NCI-H1436 (cell line): ENCODE results near the gene KCTD5.
A peak's percentile ranks its signal among the peaks of the same experiment; 100 is the strongest.
"Not testable (repeated sequence)": the region's sequence is repeated elsewhere in the genome, so short reads cannot be mapped to it uniquely, and the experiment has no call there.

Experiments used
- DNase-seq: peaks from one replicate; lab custom pipeline; 2025; lab: John Stamatoyannopoulos, UW

Gene KCTD5

GRCh38 chr16:2673066-2673999, 9.0 kb upstream of the KCTD5 start:
- DNase-seq, result peak; percentile 93

DNA sequence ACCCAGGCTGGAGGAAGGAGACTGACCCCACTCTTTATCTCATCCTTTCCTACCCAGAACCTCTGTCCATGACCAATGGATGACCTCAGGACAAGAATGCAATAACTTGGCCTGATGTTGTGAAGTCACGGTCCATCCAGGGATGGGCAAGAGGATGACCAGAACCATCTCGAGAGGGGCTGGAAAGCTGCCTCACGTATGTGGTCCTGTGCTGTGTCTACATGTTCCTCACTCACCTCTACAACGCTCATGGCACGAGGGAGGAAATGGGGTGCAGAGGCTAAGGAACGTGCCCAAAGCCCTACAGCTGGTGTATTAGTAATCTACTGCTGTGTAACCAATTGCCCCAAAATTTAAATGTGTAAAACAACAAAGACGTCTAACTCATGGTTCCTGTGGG, 7.3 kb upstream of the KCTD5 start:
- no peak for DNase-seq

GRCh38 chr16:2675714-2676113, 6.6 kb upstream of the KCTD5 start:
- DNase-seq, result no peak

GRCh38 chr16:2676937-2677336, 5.4 kb upstream of the KCTD5 start:
- DNase-seq, result not testable (repeated sequence)

DNA sequence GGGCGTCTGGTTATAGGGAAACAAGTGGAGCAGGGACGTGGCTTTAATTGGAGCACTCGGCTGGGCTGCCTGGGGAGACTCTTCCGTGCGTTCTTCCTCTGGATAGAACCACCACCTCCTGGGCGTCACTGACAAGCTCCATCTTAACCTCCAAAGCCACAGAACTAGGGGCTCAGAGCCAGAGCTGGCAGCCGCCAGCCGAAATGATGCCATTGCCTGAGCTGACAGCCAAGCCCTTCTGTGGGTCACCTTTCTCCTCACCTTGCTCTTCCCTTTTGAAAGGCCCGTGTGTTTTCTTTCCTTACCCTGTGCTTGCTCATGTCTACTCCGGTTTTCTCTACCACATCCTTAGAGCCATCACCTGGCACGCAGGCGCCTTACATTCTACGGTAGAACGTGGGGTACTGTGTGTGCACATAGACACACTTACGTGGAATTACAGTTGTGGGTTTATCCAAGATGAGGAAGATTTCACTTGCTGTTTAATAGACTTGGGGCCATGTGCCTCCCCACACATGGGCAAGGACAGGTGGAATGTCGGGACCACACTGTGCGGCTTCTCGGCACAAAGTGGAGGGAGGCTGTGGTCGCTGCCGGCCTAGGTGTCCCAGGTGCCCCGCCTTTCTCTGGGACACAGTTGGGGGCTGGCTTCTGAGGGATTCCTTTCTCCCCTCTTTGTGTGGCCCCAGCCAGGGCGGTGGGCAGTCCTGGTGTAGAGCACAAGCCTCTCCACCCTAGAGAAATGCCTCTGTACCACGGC, 3.9 kb upstream of the KCTD5 start:
- not testable (repeated sequence) for DNase-seq

GRCh38 chr16:2679902-2680301, 2.4 kb upstream of the KCTD5 start:
- DNase-seq, result not testable (repeated sequence)

GRCh38 chr16:2680360-2680759, 2.0 kb upstream of the KCTD5 start:
- DNase-seq, result not testable (repeated sequence)

DNA sequence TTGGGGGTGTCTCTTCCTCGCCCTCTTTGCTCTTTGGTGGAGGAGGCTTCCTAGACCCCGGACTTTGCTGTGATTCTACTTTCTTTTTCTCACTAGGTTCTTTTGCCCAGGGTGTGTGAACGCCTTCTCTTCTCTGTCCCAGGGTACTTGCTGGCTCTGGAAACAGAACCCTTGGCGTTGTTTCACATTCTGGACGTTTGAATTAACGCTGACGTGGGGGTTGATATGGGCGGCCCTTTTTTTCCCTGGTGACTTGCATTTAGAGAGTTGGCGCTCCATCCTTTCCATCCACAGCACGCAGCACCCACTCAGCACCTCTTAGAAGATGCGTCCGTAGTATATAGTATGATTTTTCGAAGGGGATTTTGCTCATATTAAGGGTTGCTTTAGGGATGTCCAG, 718 bp downstream of the KCTD5 start:
- not testable (repeated sequence) for DNase-seq

GRCh38 chr16:2686075-2686474, 3.8 kb downstream of the KCTD5 start:
- not testable (repeated sequence) for DNase-seq

GRCh38 chr16:2686912-2687507, 4.7 kb downstream of the KCTD5 start:
- no peak for DNase-seq

DNA sequence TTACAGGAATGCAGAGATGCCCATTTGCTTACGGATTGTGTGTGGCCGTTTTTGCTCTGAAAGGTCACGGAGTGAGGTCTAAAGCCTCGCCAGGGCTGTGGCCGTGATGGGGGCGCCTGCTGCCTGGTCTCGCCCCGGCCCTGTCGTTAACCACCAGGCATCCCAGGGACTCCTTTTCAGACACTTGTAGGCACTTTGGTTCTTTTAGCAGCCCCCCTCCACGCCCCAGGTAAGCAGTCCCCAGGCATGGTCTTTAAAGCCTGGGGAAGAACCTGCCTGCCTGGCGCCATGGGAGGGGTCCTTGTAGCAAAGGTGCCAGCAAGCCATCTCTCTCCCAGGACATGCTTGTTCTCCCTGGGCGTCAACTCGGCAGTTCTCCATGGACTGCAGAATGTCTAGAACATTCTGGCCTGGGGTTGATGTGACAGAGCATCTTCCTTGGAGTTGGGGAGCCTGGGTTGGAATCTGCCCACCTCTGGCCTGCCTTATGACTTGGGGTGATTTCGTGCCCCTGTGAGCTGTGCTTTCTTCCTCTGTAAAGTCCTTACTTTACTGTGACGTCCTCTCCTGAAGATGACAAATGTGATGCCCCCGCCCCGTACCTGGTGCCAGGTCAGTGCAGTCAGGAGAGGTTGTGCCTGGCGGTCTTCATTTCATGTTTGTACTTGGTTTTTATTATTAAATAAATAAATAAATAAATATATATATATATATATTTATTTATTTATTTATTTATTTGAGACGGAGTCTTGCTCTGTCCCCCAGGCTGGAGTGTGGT, 5.4 kb downstream of the KCTD5 start:
- no peak for DNase-seq

GRCh38 chr16:2689422-2689821, 7.1 kb downstream of the KCTD5 start:
- not testable (repeated sequence) for DNase-seq

DNA sequence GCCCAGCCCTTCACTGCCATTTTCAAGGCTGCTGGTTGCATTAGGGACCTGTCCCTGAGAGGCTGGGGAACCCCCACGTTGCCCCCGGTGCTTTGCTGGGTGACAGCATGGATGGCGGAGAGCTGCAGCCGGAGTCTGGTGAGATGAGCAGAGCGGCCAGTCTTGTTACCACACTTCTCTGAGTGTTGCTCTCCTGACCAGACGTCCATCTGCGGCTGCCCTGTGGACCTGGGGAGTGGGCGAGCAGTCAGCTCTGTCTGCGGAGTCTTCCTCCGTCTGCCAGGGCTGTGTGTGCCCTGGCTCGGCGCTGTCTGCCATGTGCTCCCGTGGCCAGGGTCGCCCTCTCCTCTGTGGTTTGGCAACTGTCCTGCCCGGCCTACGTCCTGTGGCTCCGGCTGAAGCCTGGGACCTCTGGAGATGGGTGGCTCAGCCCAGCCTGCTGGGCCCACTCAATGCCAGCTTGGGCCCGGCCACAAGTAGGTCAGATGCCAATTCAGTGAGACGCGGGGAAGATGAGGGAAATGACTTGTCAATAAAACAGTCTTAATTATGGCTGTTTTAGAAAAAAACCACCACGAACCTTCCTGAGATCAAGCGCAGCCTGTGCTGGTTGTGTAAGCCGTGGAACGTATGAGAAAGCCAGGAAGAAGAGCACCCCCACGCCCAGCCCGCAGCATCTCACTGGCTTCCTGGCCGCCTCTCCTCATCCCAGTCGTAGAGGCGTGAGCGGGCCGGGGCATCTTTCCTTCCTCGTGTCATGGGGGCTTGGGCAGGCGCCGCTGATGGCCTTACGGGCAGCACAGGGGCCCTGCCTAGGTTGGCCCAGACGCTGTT, 7.9 kb downstream of the KCTD5 start:
- no peak for DNase-seq

DNA sequence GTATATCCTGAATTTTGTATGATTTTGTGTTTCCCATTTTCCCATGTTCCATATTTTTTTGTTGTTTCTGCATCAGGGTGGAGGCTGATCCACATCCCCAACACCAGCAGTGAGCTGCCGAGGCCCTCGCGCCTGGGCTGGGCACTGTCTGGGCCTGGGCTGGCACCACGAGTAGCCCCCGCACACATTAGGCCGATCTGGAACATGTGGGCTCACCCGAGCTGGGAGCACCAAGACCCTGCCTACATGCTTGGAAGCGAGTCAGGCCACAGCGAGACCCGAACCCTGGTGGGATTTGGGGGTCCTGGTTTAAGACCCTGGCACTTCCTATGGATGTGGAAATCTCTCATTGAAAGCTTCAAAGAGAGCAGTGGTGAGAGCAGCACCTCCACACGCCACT, 8.5 kb downstream of the KCTD5 start:
- no peak for DNase-seq

DNA sequence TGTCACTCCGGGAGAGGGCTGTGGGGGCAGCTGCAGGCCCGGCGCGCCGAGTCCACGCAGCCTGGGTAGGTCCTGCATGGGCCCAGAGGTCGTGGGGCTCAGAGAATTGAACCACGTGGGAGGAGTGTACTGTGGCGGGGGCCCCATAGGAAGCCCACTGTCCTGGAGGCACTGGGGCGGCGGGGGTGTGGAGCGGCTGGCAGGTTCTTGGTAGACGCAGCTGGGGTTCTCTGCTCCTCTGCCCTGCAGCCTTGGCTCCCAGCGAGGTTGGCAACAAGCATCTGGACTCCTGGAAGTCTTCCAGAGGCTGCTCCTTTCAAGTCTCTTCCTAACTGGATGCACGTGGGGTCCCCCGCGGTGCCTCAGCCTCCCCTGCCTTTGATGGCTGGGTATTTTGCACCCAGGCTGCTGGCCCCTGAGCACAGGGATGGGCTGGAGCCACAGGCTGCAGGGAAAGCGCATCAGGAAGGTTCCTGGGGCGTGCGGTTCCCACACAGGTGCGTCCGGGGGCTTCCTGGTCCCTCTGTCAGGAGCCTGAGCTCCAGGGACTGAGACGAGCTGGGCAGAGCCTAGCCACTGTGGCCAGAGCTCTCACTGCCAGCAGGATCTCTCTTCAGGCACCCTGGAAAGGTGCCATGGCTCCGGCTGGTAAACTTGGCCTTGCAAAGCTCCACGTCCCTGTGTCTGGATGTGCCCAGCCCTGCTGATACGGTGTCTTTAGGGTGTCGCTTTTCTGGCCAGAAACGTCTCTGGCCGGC, 9.3 kb downstream of the KCTD5 start:
- no peak for DNase-seq

GRCh38 chr16:2692251-2692947, 10.1 kb downstream of the KCTD5 start:
- DNase-seq, result no peak

GRCh38 chr16:2692948-2693651, 10.8 kb downstream of the KCTD5 start:
- no peak for DNase-seq

GRCh38 chr16:2696601-2697250, 14.4 kb downstream of the KCTD5 start:
- not testable (repeated sequence) for DNase-seq
